Measurements from ENCODE around the gene INSM1.

INSM1 gene

GRCh38 chr20:20375862-20376261 lies 8.0 kb downstream of the INSM1 start:
- Histone ChIP-seq H3K4me2 (ENCODE audit: low read depth, low read length) (no peak overlapping the region), H3K36me3 (replicated peaks; ENCODE audit: insufficient read depth, low read length) (no peaks in the 10 kb centered on the region), H2AFZ (ENCODE audit: low read length) (no peak overlapping the region), H3K79me2 (ENCODE audit: low read length) (no peaks in the 10 kb centered on the region), H3K9me2 (replicated peaks; ENCODE audit: insufficient read depth, low read length) (no peaks in the 10 kb centered on the region), H3K9me3 (replicated peaks; ENCODE audit: insufficient read depth, low read length) (no peaks in the 10 kb centered on the region), H3K27me3 (replicated peaks; ENCODE audit: insufficient read depth, low read length) (peaks cover 20% of the 10 kb centered on the region), H4K20me1 (ENCODE audit: insufficient read depth, low read length) (no peaks in the 10 kb centered on the region), H3F3A (ENCODE audit: insufficient read depth, low read length) (no peaks in the 10 kb centered on the region), H3K4me3 (ENCODE audit: low read length) (no peak overlapping the region), H3K27ac (ENCODE audit: low read length) (no peak overlapping the region), H3K4me1 (ENCODE audit: low read length) (no peaks in the 10 kb centered on the region), H3K9ac (ENCODE audit: low read length) (no peak overlapping the region)
- DNase-seq, result no peak
- TF ChIP-seq CTCF (IDR thresholded peaks at IDR 0.05; ENCODE audit: low read length), result no peak
- TF ChIP-seq EZH2phosphoT487 (IDR thresholded peaks at IDR 0.05; ENCODE audit: low read length), result no peak
- no peak for TF ChIP-seq EZH2 (optimal IDR thresholded peaks at IDR 0.05; ENCODE audit: low read depth, low read length)

GRCh38 chr20:20386192-20386591 lies 18.3 kb downstream of the INSM1 start:
- TF ChIP-seq CTCF (IDR thresholded peaks at IDR 0.05; ENCODE audit: low read length) (no peak), EZH2phosphoT487 (IDR thresholded peaks at IDR 0.05; ENCODE audit: low read length) (no peak), EZH2 (optimal IDR thresholded peaks at IDR 0.05; ENCODE audit: low read depth, low read length) (no peak)
- no peaks in the 10 kb centered on the region for H3K36me3 ChIP-seq (replicated peaks; ENCODE audit: insufficient read depth, low read length)
- no peaks in the 10 kb centered on the region for H3K79me2 ChIP-seq (ENCODE audit: low read length)
- no peak overlapping the region for H3K9ac ChIP-seq (ENCODE audit: low read length)
- H3K4me1 ChIP-seq (ENCODE audit: low read length), result no peaks in the 10 kb centered on the region
- no peak overlapping the region for H3K4me2 ChIP-seq (ENCODE audit: low read depth, low read length)
- no peak overlapping the region for H3K27ac ChIP-seq (ENCODE audit: low read length)
- H3K4me3 ChIP-seq (ENCODE audit: low read length), result no peak overlapping the region
- H2AFZ ChIP-seq (ENCODE audit: low read length), result no peak overlapping the region
- no peaks in the 10 kb centered on the region for H3F3A ChIP-seq (ENCODE audit: insufficient read depth, low read length)
- no peaks in the 10 kb centered on the region for H4K20me1 ChIP-seq (ENCODE audit: insufficient read depth, low read length)
- no peaks in the 10 kb centered on the region for H3K27me3 ChIP-seq (replicated peaks; ENCODE audit: insufficient read depth, low read length)
- no peaks in the 10 kb centered on the region for H3K9me2 ChIP-seq (replicated peaks; ENCODE audit: insufficient read depth, low read length)
- no peak for DNase-seq
- H3K9me3 ChIP-seq (replicated peaks; ENCODE audit: insufficient read depth, low read length), result no peaks in the 10 kb centered on the region

GRCh38 chr20:20390393-20390792 lies 22.5 kb downstream of the INSM1 start:
- Histone ChIP-seq H3K4me3 (ENCODE audit: low read length) (no peak overlapping the region), H3K4me2 (ENCODE audit: low read depth, low read length) (no peak overlapping the region), H3K27me3 (replicated peaks; ENCODE audit: insufficient read depth, low read length) (no peaks in the 10 kb centered on the region), H3K79me2 (ENCODE audit: low read length) (no peaks in the 10 kb centered on the region), H3K27ac (ENCODE audit: low read length) (no peak overlapping the region), H2AFZ (ENCODE audit: low read length) (no peak overlapping the region), H3K9me3 (replicated peaks; ENCODE audit: insufficient read depth, low read length) (no peaks in the 10 kb centered on the region), H3F3A (ENCODE audit: insufficient read depth, low read length) (no peaks in the 10 kb centered on the region), H4K20me1 (ENCODE audit: insufficient read depth, low read length) (no peaks in the 10 kb centered on the region), H3K9ac (ENCODE audit: low read length) (no peak overlapping the region), H3K4me1 (ENCODE audit: low read length) (no peaks in the 10 kb centered on the region), H3K36me3 (replicated peaks; ENCODE audit: insufficient read depth, low read length) (no peaks in the 10 kb centered on the region), H3K9me2 (replicated peaks; ENCODE audit: insufficient read depth, low read length) (no peaks in the 10 kb centered on the region)
- no peak for DNase-seq
- TF ChIP-seq CTCF (IDR thresholded peaks at IDR 0.05; ENCODE audit: low read length) (no peak), EZH2phosphoT487 (IDR thresholded peaks at IDR 0.05; ENCODE audit: low read length) (no peak), EZH2 (optimal IDR thresholded peaks at IDR 0.05; ENCODE audit: low read depth, low read length) (no peak)

Data from MM.1S (cell line).